Pulmonary artery endothelial cell (primary cell): Measurements from ENCODE around the gene DYSF. TPM values are rescaled to one million over a fixed set of nuclear protein-coding genes. Genes with fewer than 3 reads are reported as not detected.

Experiments
- DNase-seq: peaks from one replicate; pipeline ENCODE4 v3.0.0-alpha.2; 2011; ENCODE audit warnings: low read depth, low spot score
- total RNA-seq: library from RNA; depleted of rRNA; stranded (reverse); fragments of >200 nt; gene quantifications from 2 replicates; pipeline ENCODE4 v1.2.3, GENCODE V29; 2014

DYSF gene
- total RNA-seq, 1 donor from 2014 or later, result 82.1 TPM

DNA sequence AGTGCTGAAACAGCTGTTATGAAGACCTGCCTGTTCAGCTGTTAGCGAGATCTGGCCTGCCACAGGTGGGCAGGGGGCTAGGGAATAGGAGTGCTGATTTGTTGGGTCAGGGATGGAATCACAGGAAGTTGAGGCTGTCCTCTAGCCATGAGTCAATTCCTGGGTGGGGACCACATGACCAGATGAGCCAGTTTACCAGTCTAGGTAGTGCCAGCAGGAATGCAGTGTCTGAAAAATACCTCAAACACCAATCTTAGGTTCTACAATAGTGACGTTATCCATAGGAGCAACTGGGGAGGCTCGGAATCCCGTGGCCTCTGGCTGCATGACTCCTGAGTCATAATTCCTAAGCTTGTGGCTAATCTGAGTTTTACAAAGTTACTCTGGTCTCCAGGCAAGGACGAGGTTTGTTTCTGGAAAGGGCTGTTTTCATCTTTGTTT lies 44.9 kb downstream of the DYSF start:
- peak; percentile 69 for DNase-seq

GRCh38 chr2:71499691-71500090 lies 46.3 kb downstream of the DYSF start:
- DNase-seq, result no peak

DNA sequence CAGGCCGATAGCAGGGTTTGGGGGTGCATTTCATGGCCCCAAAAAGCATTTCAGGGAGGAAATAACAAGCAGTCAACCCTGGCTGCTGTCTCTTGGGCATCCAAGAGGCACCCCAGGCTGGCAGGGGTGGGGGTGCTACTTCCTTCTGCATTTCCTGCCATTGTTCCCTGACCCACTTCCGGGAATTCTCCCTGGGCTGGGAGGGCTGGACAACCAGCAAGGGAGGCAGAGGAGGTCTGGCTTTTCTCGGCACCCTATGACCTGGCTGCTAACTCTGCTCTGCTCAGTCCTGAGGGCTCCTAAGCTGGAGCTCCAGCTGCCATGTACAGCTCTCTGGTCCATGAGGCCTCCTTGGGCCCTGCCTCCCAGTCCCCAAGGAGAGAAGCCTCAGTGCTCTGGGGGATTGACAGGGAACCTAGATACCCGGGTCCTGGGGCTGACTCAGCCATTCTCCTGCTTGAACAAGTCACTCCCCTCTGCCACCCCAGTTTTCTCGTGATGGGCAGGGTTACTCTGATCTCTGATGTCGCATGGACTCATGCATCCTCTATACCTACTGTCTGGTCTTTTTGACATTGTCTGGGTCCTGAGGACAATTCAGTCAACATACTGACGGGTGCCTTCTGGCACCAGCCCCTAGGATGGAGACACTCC lies 47.2 kb downstream of the DYSF start:
- DNase-seq, result peak; percentile 79

- no peak for DNase-seq
Measured at GRCh38 chr2:71502941-71503738, 49.8 kb downstream of the DYSF start.

DNA sequence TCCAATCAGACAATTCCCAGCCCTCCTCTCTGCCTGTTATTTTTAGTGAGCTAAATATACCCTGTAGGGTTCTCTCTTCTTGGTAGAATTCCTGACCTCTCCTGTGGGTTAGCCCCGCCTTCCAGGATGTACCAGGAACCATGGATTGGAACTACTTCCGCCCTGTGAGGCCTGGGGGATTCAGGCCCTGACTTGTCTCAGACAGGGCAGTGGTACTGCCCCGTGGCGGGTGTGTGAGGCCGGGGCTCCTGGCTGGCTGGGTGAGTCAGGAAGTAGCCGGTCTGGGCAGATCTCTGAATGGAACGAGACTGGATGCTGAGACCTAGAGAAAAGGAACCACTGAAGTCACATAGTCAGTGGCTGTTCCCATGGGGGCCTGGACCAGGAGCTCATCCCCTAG lies 50.5 kb downstream of the DYSF start:
- DNase-seq, result peak; percentile 52

GRCh38 chr2:71504611-71505010 lies 51.2 kb downstream of the DYSF start:
- DNase-seq, result no peak

- DNase-seq, result peak; percentile 22
Measured at GRCh38 chr2:71505086-71505769, 51.9 kb downstream of the DYSF start.

DNA sequence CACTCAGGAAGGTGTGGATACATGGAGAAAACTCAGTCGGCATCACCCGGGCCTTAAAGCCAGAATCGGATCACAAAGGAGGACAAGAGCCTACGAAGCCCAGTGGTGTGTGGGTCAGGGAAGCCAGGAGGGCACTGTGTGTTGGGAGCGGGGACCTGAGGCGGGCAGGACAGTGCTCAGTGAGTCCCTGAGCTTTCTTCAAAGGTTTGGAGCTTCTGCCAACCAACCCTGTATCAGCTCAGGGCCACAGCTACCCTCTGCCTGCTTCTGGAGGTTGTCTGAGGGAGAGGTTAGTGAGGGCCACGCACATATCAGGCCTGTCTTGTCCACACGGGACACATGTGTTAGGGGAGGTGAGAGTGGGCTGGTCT lies 52.4 kb downstream of the DYSF start:
- no peak for DNase-seq

GRCh38 chr2:71506222-71507153 lies 53.1 kb downstream of the DYSF start:
- DNase-seq, result no peak

DNA sequence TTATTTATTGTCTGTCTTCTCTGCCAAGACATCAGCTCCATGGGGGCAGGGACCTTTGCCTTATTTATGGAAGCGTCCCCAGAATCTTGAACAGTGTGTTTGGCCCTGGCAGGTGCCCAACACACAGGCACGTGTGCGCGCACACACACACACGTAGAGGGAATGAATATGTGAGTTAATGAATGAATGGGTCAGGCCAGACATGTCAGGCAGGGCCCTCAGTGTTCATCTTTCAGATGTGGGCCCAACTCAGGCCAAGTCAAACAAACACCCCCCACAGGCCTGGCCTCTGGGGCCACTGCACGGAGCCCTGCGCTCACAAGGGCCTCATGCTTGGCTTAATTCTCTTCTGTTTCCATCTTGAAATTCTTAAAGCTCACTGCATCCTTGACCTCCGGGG lies 54.1 kb downstream of the DYSF start:
- no peak for DNase-seq

GRCh38 chr2:71510196-71510807 lies 56.9 kb downstream of the DYSF start:
- DNase-seq, result peak; percentile 29

- no peak for DNase-seq
Measured at GRCh38 chr2:71510938-71511337, 57.6 kb downstream of the DYSF start.

DNA sequence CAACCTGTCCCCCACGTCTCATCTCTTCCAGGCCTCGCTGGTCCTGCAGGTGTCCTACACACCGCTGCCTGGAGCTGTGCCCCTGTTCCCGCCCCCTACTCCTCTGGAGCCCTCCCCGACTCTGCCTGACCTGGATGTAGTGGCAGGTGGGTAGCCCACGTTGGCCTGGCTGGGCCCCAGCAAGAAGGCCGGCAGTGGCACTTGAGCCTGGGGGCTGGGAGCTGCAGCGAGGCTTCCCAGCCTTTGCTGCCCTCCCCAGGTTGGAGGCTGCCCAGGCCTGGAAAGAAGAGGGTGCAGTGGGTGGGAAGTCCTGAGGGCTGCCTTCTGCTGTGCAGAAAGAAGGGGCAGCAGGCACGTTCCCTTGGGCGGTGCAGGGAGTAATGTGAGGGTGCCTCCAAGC lies 58.4 kb downstream of the DYSF start:
- DNase-seq, result no peak

GRCh38 chr2:71512386-71512785 lies 59.0 kb downstream of the DYSF start:
- DNase-seq, result no peak

DNA sequence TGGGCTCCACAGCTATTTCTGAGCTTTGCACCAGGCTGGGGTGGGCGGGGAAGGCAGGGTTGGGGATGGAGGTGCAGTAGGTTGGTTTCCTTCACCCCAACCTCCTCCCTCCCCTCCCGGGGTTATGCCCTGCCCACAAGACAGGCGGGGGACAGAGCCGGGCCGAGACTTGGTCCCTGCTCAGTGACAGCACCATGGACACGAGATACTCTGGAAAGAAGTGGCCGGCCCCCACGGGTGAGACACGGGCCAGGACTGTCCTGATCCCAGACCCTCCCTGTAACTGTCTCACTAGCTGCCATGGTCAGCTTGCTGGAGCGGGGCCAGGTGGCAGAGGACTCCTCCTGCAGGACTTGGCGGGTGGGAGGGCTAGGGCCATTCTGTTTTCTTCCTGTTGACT lies 59.7 kb downstream of the DYSF start:
- no peak for DNase-seq

DNA sequence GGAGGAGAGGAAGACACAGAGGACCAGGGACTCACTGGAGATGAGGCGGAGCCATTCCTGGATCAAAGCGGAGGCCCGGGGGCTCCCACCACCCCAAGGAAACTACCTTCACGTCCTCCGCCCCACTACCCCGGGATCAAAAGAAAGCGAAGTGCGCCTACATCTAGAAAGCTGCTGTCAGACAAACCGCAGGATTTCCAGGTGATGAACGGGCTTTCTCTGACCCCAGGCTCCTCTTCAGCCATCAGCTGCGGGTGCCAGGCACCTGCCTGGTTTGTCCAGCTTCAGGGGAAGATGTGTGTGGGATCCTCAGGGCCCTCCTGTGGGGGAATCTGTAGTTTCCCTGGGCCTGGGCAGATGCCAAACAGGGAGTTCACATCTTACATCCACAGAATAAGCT lies 60.4 kb downstream of the DYSF start:
- no peak for DNase-seq

GRCh38 chr2:71516253-71516888 lies 63.0 kb downstream of the DYSF start:
- DNase-seq, result no peak

- DNase-seq, result no peak
Measured at GRCh38 chr2:71517851-71518250, 64.5 kb downstream of the DYSF start.

DNA sequence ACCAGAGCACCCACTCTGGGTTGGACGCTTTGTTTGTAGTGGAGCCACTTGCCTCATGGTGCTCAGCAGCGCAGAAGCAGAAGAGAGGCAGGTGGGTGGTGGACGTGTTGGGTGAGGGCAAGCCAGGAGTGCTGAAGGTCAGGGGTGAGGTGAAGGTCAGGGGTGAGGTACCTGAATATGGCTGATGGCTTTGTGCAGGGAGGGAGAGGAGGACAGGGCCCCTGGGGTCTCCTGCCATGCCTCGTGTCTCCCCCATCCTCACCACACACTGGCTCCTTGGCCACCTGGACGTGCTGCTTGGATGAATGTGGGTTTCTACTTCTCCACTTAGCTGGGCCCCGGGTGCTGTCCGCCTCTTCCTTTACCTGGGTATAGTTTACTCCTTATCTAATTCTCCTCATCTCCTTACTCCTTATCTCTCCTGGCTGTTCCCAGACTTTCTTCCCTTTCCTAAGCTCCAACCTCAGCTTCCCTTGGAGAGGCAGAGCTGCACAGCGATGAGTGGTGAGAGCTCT lies 68.1 kb downstream of the DYSF start:
- DNase-seq, result no peak

DNA sequence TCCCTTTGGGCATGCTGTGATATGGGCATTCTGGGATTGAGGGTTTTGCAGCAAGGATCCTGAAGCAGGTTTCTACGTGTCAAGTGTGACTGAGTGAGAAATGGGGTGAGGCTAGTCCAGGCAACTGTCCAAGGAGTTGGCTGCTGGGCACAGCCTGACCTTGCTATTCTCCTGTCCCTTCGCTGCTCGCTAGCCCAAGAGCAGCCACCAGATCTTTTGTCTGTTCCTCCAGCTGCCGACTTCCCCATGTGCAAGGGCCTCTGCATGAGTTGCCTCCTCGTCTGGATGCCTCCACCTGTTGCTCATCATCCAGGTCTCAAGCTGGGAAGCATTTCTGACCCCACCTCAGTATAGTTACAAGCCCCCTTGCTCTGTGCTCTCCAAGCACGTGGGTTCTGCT lies 71.1 kb downstream of the DYSF start:
- DNase-seq, result no peak
